Right lung (tissue), 5 donors: ENCODE measurements around the gene DACH1. TPM values are rescaled to one million over a fixed set of nuclear protein-coding genes. Genes with fewer than 3 reads are reported as not detected.

Experiments used
- DNase-seq, 2 donors: peaks; one replicate each; pipeline ENCODE4 v3.0.0-alpha.2; 2013
- polyA plus RNA-seq, 5 donors: library from polyadenylated mRNA; unstranded; fragments of 120-200 nt; gene quantifications; one replicate each; pipeline versions ENCODE4 v1.2.1 to v1.2.3, GENCODE V29; 2013; ENCODE audit warnings: inconsistent platforms in 1 of 5, low replicate concordance in 1 of 5; ENCODE audit not compliant: insufficient read length in 5 of 5, insufficient read depth in 1 of 5

DACH1 gene
- polyA plus RNA-seq, 5 donors, result 34.1 to 47.1 (median 38.4) TPM

- no peak for DNase-seq
These were observed 278.0 kb downstream of the DACH1 start for GRCh38 chr13:71589032-71589431.

GRCh38 chr13:71587817-71588216 lies 279.2 kb downstream of the DACH1 start:
- no peak for DNase-seq

GRCh38 chr13:71587193-71587592 lies 279.8 kb downstream of the DACH1 start:
- DNase-seq, result no peak

GRCh38 chr13:71583581-71583980 lies 283.4 kb downstream of the DACH1 start:
- DNase-seq, result no peak

- DNase-seq, result no peak
These were observed 286.4 kb downstream of the DACH1 start for GRCh38 chr13:71580614-71581013.

- DNase-seq, result no peak
These were observed 289.0 kb downstream of the DACH1 start for GRCh38 chr13:71578048-71578447.

- DNase-seq, result no peak
These were observed 289.9 kb downstream of the DACH1 start for GRCh38 chr13:71577127-71577526.

GRCh38 chr13:71576571-71576970 lies 290.4 kb downstream of the DACH1 start:
- no peak for DNase-seq

GRCh38 chr13:71546881-71547280 lies 320.1 kb downstream of the DACH1 start:
- no peak for DNase-seq

GRCh38 chr13:71540098-71540497 lies 326.9 kb downstream of the DACH1 start:
- no peak for DNase-seq

GRCh38 chr13:71536201-71536600 lies 330.8 kb downstream of the DACH1 start:
- DNase-seq, result no peak

- peak; percentile 78 to 83 for DNase-seq
These were observed 342.2 kb downstream of the DACH1 start for GRCh38 chr13:71524613-71525304.

- no peak for DNase-seq
These were observed 342.8 kb downstream of the DACH1 start for GRCh38 chr13:71524245-71524612.

- peak; percentile 12 to 34 for DNase-seq
These were observed 344.0 kb downstream of the DACH1 start for GRCh38 chr13:71522941-71523526.

- DNase-seq, result no peak
These were observed 350.0 kb downstream of the DACH1 start for GRCh38 chr13:71517004-71517403.

GRCh38 chr13:71516521-71516920 lies 350.5 kb downstream of the DACH1 start:
- no peak for DNase-seq

- no peak for DNase-seq
These were observed 351.3 kb downstream of the DACH1 start for GRCh38 chr13:71515744-71516038.

- DNase-seq, result no peak
These were observed 351.9 kb downstream of the DACH1 start for GRCh38 chr13:71514900-71515743.

- DNase-seq, result no peak
These were observed 353.5 kb downstream of the DACH1 start for GRCh38 chr13:71513411-71514033.

- no peak for DNase-seq
These were observed 363.2 kb downstream of the DACH1 start for GRCh38 chr13:71503781-71504180.

GRCh38 chr13:71499944-71500514 lies 367.0 kb downstream of the DACH1 start:
- no peak for DNase-seq

- DNase-seq, result no peak
These were observed 367.8 kb downstream of the DACH1 start for GRCh38 chr13:71499235-71499634.
